ENCODE measurements around the gene LPA. TPM values are rescaled to one million over a fixed set of nuclear protein-coding genes. Genes with fewer than 3 reads are reported as not detected.
"Not testable (repeated sequence)": the region's sequence is repeated elsewhere in the genome, so short reads cannot be mapped to it uniquely, and the experiment has no call there.

The LPA gene
- total RNA-seq, 1 donor from 2014 or later, result not detected

- H3K4me1 Mint-ChIP-seq (ENCODE audit: unreplicated experiment), result no peaks in the 10 kb centered on the region
- H3K4me3 Mint-ChIP-seq (ENCODE audit: unreplicated experiment), result no peak overlapping the region
- H3K36me3 Mint-ChIP-seq (ENCODE audit: low read depth, unreplicated experiment), result no peaks in the 10 kb centered on the region
- no peak for DNase-seq (ENCODE audit: low spot score)
- no peak overlapping the region for H3K27ac Mint-ChIP-seq (ENCODE audit: unreplicated experiment)
- no peaks in the 10 kb centered on the region for H3K9me3 Mint-ChIP-seq (ENCODE audit: unreplicated experiment)
- TF ChIP-seq, protein P1, sequence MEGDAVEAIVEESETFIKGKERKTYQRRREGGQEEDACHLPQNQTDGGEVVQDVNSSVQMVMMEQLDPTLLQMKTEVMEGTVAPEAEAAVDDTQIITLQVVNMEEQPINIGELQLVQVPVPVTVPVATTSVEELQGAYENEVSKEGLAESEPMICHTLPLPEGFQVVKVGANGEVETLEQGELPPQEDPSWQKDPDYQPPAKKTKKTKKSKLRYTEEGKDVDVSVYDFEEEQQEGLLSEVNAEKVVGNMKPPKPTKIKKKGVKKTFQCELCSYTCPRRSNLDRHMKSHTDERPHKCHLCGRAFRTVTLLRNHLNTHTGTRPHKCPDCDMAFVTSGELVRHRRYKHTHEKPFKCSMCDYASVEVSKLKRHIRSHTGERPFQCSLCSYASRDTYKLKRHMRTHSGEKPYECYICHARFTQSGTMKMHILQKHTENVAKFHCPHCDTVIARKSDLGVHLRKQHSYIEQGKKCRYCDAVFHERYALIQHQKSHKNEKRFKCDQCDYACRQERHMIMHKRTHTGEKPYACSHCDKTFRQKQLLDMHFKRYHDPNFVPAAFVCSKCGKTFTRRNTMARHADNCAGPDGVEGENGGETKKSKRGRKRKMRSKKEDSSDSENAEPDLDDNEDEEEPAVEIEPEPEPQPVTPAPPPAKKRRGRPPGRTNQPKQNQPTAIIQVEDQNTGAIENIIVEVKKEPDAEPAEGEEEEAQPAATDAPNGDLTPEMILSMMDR (IDR thresholded peaks at IDR 0.05; ENCODE audit: unreplicated experiment), result no peak
- H3K27me3 Mint-ChIP-seq (ENCODE audit: unreplicated experiment), result no peaks in the 10 kb centered on the region
These were observed 29.4 kb downstream of the LPA start for GRCh38 chr6:160634706-160635105.

GRCh38 chr6:160595838-160596832 is 67.9 kb downstream of the LPA start:
- H3K4me3 Mint-ChIP-seq (ENCODE audit: unreplicated experiment), result no peak overlapping the region
- H3K27me3 Mint-ChIP-seq (ENCODE audit: unreplicated experiment), result peaks cover 3% of the 10 kb centered on the region
- TF ChIP-seq, protein P1 (IDR thresholded peaks at IDR 0.05; ENCODE audit: unreplicated experiment), result no peak
- no peak for DNase-seq (ENCODE audit: low spot score)
- H3K27ac Mint-ChIP-seq (ENCODE audit: unreplicated experiment), result no peak overlapping the region
- H3K4me1 Mint-ChIP-seq (ENCODE audit: unreplicated experiment), result no peaks in the 10 kb centered on the region
- no peaks in the 10 kb centered on the region for H3K9me3 Mint-ChIP-seq (ENCODE audit: unreplicated experiment)
- H3K36me3 Mint-ChIP-seq (ENCODE audit: low read depth, unreplicated experiment), result no peaks in the 10 kb centered on the region

GRCh38 chr6:160595297-160595696 is 68.8 kb downstream of the LPA start:
- H3K27ac Mint-ChIP-seq (ENCODE audit: unreplicated experiment); H3K27me3 Mint-ChIP-seq (ENCODE audit: unreplicated experiment); H3K4me3 Mint-ChIP-seq (ENCODE audit: unreplicated experiment); H3K4me1 Mint-ChIP-seq (ENCODE audit: unreplicated experiment); H3K36me3 Mint-ChIP-seq (ENCODE audit: low read depth, unreplicated experiment); H3K9me3 Mint-ChIP-seq (ENCODE audit: unreplicated experiment); DNase-seq (ENCODE audit: low spot score): not testable (repeated sequence)

DNA sequence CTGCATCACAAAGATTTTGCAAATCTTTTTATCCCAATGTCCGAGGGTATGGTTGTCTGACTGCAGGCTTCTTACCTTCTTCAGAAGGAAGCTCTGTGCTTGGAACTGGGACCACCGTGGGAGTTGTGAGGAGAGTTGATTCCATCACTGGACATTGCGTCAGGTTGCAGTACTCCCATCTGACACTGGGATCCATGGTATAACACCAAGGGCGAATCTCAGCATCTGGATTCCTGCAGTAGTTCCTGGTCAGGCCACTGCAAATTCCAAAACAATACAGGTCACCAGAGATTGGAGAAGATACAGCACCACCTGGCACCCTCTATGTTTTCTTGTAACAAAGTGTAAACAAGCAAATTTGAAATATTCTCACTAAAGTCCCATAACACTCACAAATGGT is 77.7 kb downstream of the LPA start:
- TF ChIP-seq, protein P1 (IDR thresholded peaks at IDR 0.05; ENCODE audit: unreplicated experiment), result no peak
- H3K4me3 Mint-ChIP-seq (ENCODE audit: unreplicated experiment), result no peak overlapping the region
- DNase-seq (ENCODE audit: low spot score), result no peak
- H3K4me1 Mint-ChIP-seq (ENCODE audit: unreplicated experiment), result no peaks in the 10 kb centered on the region
- H3K27ac Mint-ChIP-seq (ENCODE audit: unreplicated experiment), result no peak overlapping the region
- no peaks in the 10 kb centered on the region for H3K36me3 Mint-ChIP-seq (ENCODE audit: low read depth, unreplicated experiment)
- no peaks in the 10 kb centered on the region for H3K27me3 Mint-ChIP-seq (ENCODE audit: unreplicated experiment)
- peaks cover 9% of the 10 kb centered on the region for H3K9me3 Mint-ChIP-seq (ENCODE audit: unreplicated experiment)

DNA sequence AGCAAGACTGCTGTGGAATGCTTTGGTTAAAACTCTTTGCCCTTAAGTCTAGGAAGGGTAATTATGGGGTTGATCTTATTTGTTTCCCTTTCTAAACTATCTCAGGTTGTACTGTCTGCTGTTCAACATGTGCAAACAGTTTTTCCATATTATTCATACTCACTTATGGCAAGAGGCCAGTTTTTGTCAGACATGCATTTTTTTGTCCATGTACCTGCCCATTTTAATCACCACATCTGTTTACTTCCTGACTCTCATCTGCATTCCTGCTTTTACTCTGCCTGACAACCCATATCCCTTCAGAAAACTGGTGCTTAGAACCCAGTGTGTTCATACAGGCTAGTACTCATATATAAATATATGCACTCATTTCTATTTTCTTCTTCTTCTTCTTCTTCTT is 80.3 kb downstream of the LPA start:
- no peak for DNase-seq (ENCODE audit: low spot score)
- Mint-ChIP-seq H3K9me3 (ENCODE audit: unreplicated experiment) (peaks cover 9% of the 10 kb centered on the region), H3K4me3 (ENCODE audit: unreplicated experiment) (no peak overlapping the region), H3K36me3 (ENCODE audit: low read depth, unreplicated experiment) (no peaks in the 10 kb centered on the region), H3K27ac (ENCODE audit: unreplicated experiment) (no peak overlapping the region), H3K4me1 (ENCODE audit: unreplicated experiment) (no peaks in the 10 kb centered on the region), H3K27me3 (ENCODE audit: unreplicated experiment) (no peaks in the 10 kb centered on the region)
- TF ChIP-seq, protein P1 (IDR thresholded peaks at IDR 0.05; ENCODE audit: unreplicated experiment), result no peak
